GM12874 (cell line): ENCODE measurements around the gene VWF.

ENCODE experiments used
- TF ChIP-seq, protein P1 (sequence below): IDR thresholded peaks from 2 replicates; pipeline ENCODE4 v1.5.1; 2011; ENCODE audit warnings: low read depth, mild to moderate bottlenecking, control low read depth, low read length, moderate library complexity; ENCODE audit not compliant: insufficient read depth

VWF gene

DNA sequence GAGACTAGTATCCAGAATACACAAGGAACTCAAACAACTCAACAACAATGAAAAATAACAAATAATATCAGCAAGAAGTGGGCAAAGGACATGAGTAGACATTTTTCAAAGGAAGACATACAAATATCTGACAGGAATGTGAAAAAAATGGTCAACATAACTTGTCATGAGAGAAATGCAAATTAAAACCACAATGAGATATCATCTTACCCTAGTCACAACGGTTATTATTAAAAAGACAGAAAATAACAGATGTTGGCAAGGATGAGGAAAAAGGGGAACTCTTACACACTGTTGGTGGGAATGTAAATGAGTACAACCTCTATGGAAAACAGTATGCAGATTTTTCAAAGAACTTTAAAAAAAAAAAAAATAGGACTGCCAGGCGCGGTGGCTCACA, 20.4 kb downstream of the VWF start:
- TF ChIP-seq, protein P1, sequence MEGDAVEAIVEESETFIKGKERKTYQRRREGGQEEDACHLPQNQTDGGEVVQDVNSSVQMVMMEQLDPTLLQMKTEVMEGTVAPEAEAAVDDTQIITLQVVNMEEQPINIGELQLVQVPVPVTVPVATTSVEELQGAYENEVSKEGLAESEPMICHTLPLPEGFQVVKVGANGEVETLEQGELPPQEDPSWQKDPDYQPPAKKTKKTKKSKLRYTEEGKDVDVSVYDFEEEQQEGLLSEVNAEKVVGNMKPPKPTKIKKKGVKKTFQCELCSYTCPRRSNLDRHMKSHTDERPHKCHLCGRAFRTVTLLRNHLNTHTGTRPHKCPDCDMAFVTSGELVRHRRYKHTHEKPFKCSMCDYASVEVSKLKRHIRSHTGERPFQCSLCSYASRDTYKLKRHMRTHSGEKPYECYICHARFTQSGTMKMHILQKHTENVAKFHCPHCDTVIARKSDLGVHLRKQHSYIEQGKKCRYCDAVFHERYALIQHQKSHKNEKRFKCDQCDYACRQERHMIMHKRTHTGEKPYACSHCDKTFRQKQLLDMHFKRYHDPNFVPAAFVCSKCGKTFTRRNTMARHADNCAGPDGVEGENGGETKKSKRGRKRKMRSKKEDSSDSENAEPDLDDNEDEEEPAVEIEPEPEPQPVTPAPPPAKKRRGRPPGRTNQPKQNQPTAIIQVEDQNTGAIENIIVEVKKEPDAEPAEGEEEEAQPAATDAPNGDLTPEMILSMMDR = no peak

DNA sequence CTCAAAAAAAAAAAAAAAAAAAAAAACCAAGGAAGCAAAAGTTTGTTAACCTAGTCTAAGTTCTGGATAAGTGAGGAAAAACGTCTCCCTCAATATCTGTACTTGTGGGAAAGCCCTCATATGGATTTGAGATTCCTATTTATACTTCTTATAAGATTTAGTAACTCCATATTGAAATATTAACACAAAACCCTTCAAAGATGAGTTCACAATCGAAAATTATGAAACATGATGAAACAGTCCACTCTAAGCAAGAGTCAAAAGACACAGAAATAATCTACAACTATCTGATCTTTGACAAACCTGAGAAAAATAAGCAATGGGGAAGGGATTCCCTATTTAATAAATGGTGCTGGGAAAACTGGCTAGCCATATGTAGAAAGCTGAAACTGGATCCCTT, 25.2 kb downstream of the VWF start:
- TF ChIP-seq, protein P1 = no peak

DNA sequence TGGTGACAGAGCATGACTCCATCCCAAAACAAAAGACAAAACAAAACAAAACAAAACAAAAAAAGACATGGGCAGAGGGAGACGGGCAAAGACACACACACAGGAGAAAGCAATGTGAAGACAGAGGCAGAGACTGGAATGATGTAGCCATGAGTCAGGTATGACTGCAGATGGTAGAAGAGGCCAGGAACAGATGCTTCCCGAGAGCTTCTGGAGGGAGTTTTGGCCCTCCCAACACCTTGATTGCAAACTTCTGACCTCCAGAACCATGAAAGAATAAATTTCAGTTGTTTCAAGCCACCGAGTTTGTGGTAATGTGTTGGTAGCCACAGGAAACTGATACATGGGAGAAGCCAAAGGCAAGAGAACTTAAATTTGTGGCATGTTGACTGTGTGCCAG, 27.1 kb downstream of the VWF start:
- TF ChIP-seq, protein P1 = no peak

DNA sequence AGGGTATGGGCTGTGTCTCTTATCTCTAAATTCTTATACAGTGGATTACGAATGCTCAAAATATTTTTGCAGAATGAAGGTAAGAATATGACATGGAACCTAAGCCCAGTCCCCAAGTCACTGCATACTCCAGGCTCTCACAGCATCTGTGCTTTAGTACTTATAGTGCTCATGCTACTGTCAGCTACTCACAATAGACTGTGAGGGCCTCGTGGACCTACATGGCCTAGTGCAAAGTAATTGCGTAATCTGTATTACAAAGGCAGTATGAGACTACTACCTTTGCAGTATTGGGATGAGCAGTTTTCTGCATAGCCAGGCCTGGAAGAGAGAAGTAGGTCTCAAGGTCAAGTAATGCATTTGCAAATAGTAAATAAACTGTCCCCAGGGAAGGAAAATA, 27.9 kb downstream of the VWF start:
- TF ChIP-seq, protein P1 = no peak

DNA sequence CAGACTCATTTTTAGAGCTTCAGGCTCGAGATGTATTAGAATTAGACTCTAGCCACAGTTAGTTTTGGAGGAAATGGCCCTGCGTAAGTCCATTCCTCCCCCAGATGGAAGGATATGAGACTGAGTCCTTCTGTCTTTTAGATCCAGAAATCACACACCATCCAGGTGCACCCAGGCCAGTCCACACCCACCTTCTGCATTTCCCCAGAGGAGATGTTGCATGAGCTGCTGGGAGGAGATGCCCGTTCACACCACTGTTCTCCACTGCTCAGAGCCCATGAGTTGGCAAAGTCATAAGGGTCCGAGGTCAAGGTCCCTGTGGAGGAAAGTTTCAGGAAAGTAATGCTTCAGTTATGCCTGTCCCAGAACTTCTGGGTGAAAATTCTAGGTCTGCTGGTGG, 29.2 kb downstream of the VWF start:
- TF ChIP-seq, protein P1 = no peak

DNA sequence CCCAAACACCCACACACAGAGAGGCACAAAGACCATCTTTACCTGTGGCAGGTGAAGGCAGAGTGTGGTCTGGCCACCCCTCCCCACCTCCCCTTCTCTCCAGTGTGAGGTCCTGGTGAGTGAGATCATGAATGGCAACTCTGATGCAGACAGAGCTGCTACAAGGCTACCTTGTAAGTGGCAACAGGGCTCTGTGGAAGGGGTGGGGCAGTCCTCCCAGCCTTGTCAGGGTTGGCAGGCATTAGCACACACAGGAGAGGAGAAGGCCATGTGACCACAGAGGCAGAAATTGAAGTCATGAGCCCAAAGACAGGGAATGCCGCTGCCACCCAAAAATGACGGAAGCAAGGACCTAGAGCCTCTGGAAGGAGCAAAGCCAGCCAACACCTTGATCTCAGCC, 30.7 kb downstream of the VWF start:
- TF ChIP-seq, protein P1 = no peak

DNA sequence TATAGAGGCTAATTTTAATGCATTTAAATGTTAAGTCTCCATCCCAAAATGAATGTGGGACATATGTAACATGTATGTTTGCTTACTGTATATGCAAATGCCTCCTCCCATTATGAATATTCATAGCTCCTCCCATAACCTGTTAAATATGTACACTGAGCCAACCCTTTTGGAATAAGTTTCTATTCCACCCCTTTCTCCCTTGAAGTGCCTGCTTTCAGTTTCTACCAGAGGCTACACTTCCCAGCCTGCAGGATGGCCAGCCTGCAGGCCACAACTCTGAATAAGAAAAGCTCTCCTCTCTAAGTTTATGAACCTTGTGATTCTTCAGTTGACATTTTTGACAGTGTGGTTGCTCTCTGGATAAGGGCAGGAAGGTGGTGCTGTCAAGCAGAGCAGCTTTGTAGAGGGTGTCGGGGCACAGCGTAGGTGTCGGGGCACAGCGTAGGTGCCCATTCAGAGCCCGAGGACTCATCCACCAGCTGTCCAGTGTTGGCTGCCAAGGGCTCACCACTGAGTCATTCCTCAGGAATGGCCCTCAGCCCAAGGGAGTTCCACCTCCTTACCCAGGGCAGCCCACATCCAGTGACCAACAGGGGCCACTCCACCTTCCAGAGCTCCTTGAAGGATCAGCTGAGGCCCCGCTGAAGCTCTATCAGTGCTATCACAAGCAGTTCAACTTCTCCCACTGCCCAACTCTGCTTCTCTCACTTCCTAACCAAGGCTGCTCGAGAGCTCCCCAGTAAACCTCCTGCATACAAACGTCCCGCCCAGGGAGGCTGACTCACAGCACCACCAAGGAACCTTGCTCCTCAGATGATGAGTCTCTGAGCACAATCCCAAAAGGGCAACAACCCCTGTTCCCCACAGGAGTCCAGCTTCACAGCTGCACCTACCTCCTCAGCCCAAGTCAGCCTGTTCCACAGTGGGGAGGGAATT, 31.4 kb downstream of the VWF start:
- TF ChIP-seq, protein P1 = no peak
